ENCODE data around the gene DNAH10. TPM values are rescaled to one million over a fixed set of nuclear protein-coding genes. Genes with fewer than 3 reads are reported as not detected.

Gene DNAH10
- total RNA-seq, 1 donor from 2014 or later = 0.51 TPM

DNA sequence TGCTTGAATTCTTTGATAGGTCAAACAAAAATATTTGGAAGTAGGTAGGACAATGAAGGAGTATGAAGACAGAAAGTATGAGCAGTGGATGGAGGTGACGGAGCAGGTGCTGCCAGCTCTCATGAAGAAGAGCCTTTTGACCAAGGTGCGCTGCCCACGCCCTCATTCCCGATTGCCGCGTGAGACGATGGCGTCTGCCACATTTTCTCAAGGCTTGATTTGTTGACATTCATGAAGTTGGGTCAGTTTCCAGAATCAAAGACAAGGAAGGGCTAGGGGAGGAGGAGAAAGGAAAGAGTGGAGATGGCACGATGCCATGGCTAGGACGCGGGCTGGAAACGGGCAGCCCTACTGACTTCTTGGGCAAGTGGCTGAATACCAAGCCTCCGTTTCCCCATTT, 37.1 kb downstream of the DNAH10 start:
- CTCF ChIA-PET = no interaction called here
- H3K9me3 Mint-ChIP-seq = no peaks in the 10 kb centered on the region
- POLR2A ChIA-PET = no interaction called here
- TF ChIP-seq, protein P1, sequence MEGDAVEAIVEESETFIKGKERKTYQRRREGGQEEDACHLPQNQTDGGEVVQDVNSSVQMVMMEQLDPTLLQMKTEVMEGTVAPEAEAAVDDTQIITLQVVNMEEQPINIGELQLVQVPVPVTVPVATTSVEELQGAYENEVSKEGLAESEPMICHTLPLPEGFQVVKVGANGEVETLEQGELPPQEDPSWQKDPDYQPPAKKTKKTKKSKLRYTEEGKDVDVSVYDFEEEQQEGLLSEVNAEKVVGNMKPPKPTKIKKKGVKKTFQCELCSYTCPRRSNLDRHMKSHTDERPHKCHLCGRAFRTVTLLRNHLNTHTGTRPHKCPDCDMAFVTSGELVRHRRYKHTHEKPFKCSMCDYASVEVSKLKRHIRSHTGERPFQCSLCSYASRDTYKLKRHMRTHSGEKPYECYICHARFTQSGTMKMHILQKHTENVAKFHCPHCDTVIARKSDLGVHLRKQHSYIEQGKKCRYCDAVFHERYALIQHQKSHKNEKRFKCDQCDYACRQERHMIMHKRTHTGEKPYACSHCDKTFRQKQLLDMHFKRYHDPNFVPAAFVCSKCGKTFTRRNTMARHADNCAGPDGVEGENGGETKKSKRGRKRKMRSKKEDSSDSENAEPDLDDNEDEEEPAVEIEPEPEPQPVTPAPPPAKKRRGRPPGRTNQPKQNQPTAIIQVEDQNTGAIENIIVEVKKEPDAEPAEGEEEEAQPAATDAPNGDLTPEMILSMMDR (IDR thresholded peaks at IDR 0.05) = no peak
- no peaks in the 10 kb centered on the region for H3K27me3 Mint-ChIP-seq
- DNase-seq = no peak
- no peak for ATAC-seq (ENCODE audit: low read depth)
- H3K27ac Mint-ChIP-seq = no peak overlapping the region
- no peaks in the 10 kb centered on the region for H3K4me1 Mint-ChIP-seq
- intact Hi-C loops (cut with micrococcal nuclease) = no loop called here
- H3K4me3 Mint-ChIP-seq = no peak overlapping the region
- no peaks in the 10 kb centered on the region for H3K36me3 Mint-ChIP-seq (ENCODE audit: low read depth)

DNA sequence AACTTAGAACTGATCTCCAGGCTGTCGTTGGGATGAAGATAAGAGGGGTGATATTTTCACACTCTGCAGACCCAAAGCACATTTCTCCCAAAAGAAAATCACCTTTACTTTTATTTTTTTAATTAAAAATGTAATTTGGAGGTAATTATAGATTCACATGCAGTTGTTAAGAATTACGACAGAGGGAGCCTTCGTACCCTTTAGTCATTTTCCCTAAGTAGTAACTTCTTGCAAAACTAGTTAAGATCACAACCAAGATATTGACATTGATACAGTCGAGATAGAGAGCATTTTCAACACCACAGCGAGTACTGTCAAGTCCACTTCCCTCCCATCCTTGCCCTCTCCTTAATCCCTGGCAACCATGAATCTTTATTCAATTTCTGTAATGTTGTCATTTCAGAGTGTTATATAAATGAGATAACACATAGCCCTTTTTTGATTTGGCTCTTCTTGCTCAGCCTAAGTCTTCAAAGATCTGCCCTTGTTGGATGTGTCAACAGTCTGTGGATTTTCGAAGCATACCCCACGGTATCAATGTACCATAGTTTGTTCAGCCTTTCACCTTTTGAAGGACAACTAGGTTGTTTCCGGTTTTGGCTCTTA, 39.6 kb downstream of the DNAH10 start:
- TF ChIP-seq, protein P1 (IDR thresholded peaks at IDR 0.05) = no peak
- Mint-ChIP-seq H3K4me3 (no peak overlapping the region), H3K36me3 (ENCODE audit: low read depth) (no peaks in the 10 kb centered on the region), H3K9me3 (no peaks in the 10 kb centered on the region), H3K27me3 (no peaks in the 10 kb centered on the region), H3K27ac (no peak overlapping the region), H3K4me1 (no peaks in the 10 kb centered on the region)
- ATAC-seq (ENCODE audit: low read depth) (no peak), DNase-seq (no peak)
- POLR2A ChIA-PET = no interaction called here
- intact Hi-C loops (cut with micrococcal nuclease) = loop anchor here (1.0 to 2.0 kb wide), 2 partner anchors 183 to 231 kb away; no protein-coding TSS in a partner anchor
- CTCF ChIA-PET = no interaction called here

DNA sequence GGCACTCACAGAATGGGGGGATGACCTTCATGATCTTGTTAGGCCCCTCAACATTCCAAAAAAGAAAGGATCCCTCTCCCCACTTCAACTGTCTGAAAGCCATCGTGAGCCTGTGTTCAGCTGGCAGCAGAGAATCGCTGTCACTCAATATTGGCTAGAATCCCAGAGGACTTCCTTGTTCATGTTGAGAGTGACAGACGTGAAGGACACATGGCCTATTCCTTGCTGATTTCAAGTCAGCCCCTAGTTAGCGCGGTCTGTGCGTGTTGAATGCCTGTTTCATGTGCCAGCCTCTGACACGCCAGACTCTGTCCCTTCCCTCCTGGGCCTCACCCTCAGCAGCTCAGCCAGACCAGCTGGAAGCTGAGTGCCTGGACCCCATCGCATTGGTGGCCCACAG, 43.1 kb downstream of the DNAH10 start:
- no peak for ATAC-seq (ENCODE audit: low read depth)
- DNase-seq = no peak
- Mint-ChIP-seq H3K4me1 (no peaks in the 10 kb centered on the region), H3K36me3 (ENCODE audit: low read depth) (no peaks in the 10 kb centered on the region), H3K27me3 (peaks cover 18% of the 10 kb centered on the region), H3K27ac (no peak overlapping the region), H3K4me3 (no peak overlapping the region), H3K9me3 (no peaks in the 10 kb centered on the region)
- TF ChIP-seq, protein P1 (IDR thresholded peaks at IDR 0.05) = no peak
- intact Hi-C loops (cut with micrococcal nuclease) = no loop called here
- POLR2A ChIA-PET = no interaction called here
- CTCF ChIA-PET = no interaction called here

DNA sequence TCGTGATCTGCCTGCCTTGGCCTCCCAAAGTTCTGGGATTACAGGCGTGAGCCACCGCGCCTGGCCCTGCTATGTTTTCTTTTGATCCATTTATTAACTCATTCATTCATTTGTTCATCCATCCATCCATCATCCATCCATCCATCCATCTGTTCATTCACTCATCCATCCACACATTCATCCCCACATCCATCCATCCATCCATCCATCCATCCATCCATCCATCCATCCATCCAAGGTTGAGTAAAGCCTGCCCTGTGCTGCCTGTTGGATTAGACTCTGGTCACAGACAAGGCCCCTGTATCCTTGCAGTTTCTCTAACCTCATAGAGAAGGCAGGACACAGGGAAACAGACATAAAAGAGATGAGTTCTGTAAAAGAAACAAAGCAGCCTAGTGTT, 44.9 kb downstream of the DNAH10 start:
- peaks cover 18% of the 10 kb centered on the region for H3K27me3 Mint-ChIP-seq
- POLR2A ChIA-PET = no interaction called here
- H3K36me3 Mint-ChIP-seq (ENCODE audit: low read depth) = no peaks in the 10 kb centered on the region
- TF ChIP-seq, protein P1 (IDR thresholded peaks at IDR 0.05) = no peak
- no peaks in the 10 kb centered on the region for H3K9me3 Mint-ChIP-seq
- no peak for DNase-seq
- ATAC-seq (ENCODE audit: low read depth) = no peak
- no peak overlapping the region for H3K4me3 Mint-ChIP-seq
- H3K27ac Mint-ChIP-seq = no peak overlapping the region
- CTCF ChIA-PET = no interaction called here
- no peaks in the 10 kb centered on the region for H3K4me1 Mint-ChIP-seq
- intact Hi-C loops (cut with micrococcal nuclease) = no loop called here

DNA sequence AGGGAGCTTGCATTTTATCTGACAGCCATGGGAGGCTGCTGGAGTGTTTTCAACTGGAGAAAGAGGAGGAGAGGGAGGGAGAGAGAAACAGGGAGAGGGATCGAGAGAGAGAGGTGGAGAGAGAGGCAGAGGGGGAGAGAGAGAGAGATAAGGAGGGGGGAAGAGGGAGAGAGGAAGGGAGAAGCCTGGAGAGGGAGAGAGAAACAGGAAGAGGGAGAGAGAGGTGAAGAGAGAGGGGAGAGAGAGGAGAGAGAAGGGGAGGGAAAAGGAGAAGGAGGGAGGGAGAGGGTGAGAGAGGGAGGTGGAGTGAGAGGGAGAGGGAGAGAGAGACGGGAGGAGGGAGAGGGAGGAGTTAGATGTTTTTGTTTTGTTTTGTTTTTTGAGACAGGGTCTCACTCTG, 45.6 kb downstream of the DNAH10 start:
- intact Hi-C loops (cut with micrococcal nuclease) = no loop called here
- ChIA-PET CTCF (no interaction called here), POLR2A (no interaction called here)
- Mint-ChIP-seq H3K4me1 (no peaks in the 10 kb centered on the region), H3K36me3 (ENCODE audit: low read depth) (no peaks in the 10 kb centered on the region), H3K9me3 (no peaks in the 10 kb centered on the region), H3K27me3 (peaks cover 18% of the 10 kb centered on the region), H3K4me3 (no peak overlapping the region), H3K27ac (no peak overlapping the region)
- TF ChIP-seq, protein P1 (IDR thresholded peaks at IDR 0.05) = no peak
- ATAC-seq (ENCODE audit: low read depth) = no peak
- DNase-seq = no peak
